HepG2 (cell line): Measurements from ENCODE around the gene CDC37L1. TPM values are rescaled to one million over a fixed set of nuclear protein-coding genes. Genes with fewer than 3 reads are reported as not detected.

ENCODE experiments used
- ATF2 ChIP-seq: sonication (generic); formaldehyde crosslinking; IDR thresholded peaks from 2 replicates; pipeline ENCODE4 v1.4.0; 2020; ENCODE audit warnings: missing genetic modification reagents
- CENPBD1 ChIP-seq: sonication (generic); formaldehyde crosslinking; IDR thresholded peaks from 2 replicates; pipeline ENCODE4 v1.8.0; 2022; ENCODE audit warnings: missing genetic modification reagents, low read depth, mild to moderate bottlenecking, borderline replicate concordance
- FOXA3 ChIP-seq: IDR thresholded peaks from 2 replicates; pipeline ENCODE4 v1.6.1; 2016; ENCODE audit warnings: missing genetic modification reagents, missing compliant biosample characterization
- FOXJ3 ChIP-seq: sonication (generic); formaldehyde crosslinking; IDR thresholded peaks from 2 replicates; pipeline ENCODE4 v1.4.0; 2020; ENCODE audit warnings: missing genetic modification reagents, mild to moderate bottlenecking, borderline replicate concordance
- KLF15 ChIP-seq: sonication (generic); formaldehyde crosslinking; IDR thresholded peaks from 2 replicates; pipeline ENCODE4 v1.8.1; 2023; ENCODE audit warnings: borderline replicate concordance, mild to moderate bottlenecking, inconsistent platforms, missing genetic modification reagents, mixed read lengths
- NR2F1 ChIP-seq, 2 experiments: fragments of 450-650 bp in 1 of 2; formaldehyde crosslinking in 1 of 2; IDR thresholded peaks; 2 replicates each; pipeline versions ENCODE4 v1.5.0 to v1.6.1; 2016 to 2020; ENCODE audit warnings: mild to moderate bottlenecking in 1 of 2, missing compliant biosample characterization in 1 of 2, missing genetic modification reagents in 1 of 2, moderate library complexity in 1 of 2
- PATZ1 ChIP-seq: sonication (generic); formaldehyde crosslinking; IDR thresholded peaks from 2 replicates; pipeline ENCODE4 v1.4.0; 2020; ENCODE audit warnings: missing genetic modification reagents
- PBX2 ChIP-seq: IDR thresholded peaks from 2 replicates; pipeline ENCODE4 v1.6.1; 2016; ENCODE audit warnings: control low read depth
- ZFP90 ChIP-seq: sonication (generic); formaldehyde crosslinking; IDR thresholded peaks from 2 replicates; pipeline ENCODE4 v1.8.0; 2022; ENCODE audit warnings: missing genetic modification reagents, mild to moderate bottlenecking, inconsistent platforms, borderline replicate concordance
- ZNF646 ChIP-seq: sonication (generic); formaldehyde crosslinking; IDR thresholded peaks from 2 replicates; pipeline ENCODE4 v1.9.0; 2021; ENCODE audit warnings: mild to moderate bottlenecking, missing genetic modification reagents
- polyA plus RNA-seq, 8 experiments: library from polyadenylated mRNA; depleted of rRNA in 3 of 8; stranded (reverse) in 7 of 8; unstranded in 1 of 8; fragments of >200 nt; fragmentation: Illumina TruSeq in 4 of 8; extraction: Trizol in 4 of 8; gene quantifications; 2 replicates each; pipeline versions ENCODE4 v1.2.1 to v1.2.3, GENCODE V29; 2011 to 2016; ENCODE audit warnings: low read depth in 4 of 8, missing spikeins in 1 of 8, mixed read lengths in 1 of 8; ENCODE audit not compliant: insufficient read depth in 1 of 8
- total RNA-seq, 5 experiments: library from RNA; depleted of rRNA; stranded (reverse); fragments of >200 nt; fragmentation: Illumina TruSeq; extraction: Trizol; gene quantifications; 2 replicates each; pipeline ENCODE4 v1.2.3, GENCODE V29; 2016; ENCODE audit warnings: low read depth in 1 of 5

CDC37L1 gene
- total and polyA plus RNA-seq, 2 of the 13 experiments (the other 11 are each of a cell fraction or from before 2014, with no cell fraction given), result 5.5 to 17.0 TPM

- TF ChIP-seq ATF2 (CRISPR knock-in tag) (0 out of 2 replicates have a peak, but pooled peaks have one; percentile 14), PATZ1 (CRISPR knock-in tag) (peak; percentile 50; the same call in 1 of the 2 replicates), KLF15 (CRISPR knock-in tag) (no peak), FOXJ3 (CRISPR knock-in tag) (0 out of 2 replicates have a peak, but pooled peaks have one; percentile 11), PBX2 (CRISPR knock-in tag) (no peak), ZNF646 (CRISPR knock-in tag) (no peak), FOXA3 (CRISPR knock-in tag) (peak; percentile 39; the same call in 1 of the 2 replicates), ZFP90 (CRISPR knock-in tag) (no peak), NR2F1 (CRISPR knock-in tag; IDR thresholded peaks at IDR 0.05) (peak; percentile 9 to 54; a peak in 2 of 4 replicates), CENPBD1 (CRISPR knock-in tag) (no peak)
These were observed 59.7 kb downstream of the CDC37L1 start (continued) for GRCh38 chr9:4738866-4739586.
